Mesenchymal stem cell (in vitro differentiated cells and primary cell): ENCODE data around the gene GAB2.

Source experiments
- DNase-seq: peaks from one replicate; pipeline ENCODE4 v3.0.0-alpha.2; 2013
- H2AFZ ChIP-seq: one replicate; pipeline ENCODE4 v1.6.1; 2013; ENCODE audit warnings: low read depth, mild to moderate bottlenecking, control low read depth, inconsistent platforms, low read length, moderate library complexity
- H2AK5ac ChIP-seq: 2 replicates; pipeline ENCODE4 v1.6.1; 2013; ENCODE audit warnings: low read length, moderate library complexity, mild to moderate bottlenecking, inconsistent platforms; ENCODE audit not compliant: severe bottlenecking
- H2BK120ac ChIP-seq: one replicate; pipeline ENCODE4 v1.6.1; 2013; ENCODE audit warnings: low read depth, mild to moderate bottlenecking, inconsistent platforms, low read length, moderate library complexity
- H2BK12ac ChIP-seq, 2 experiments: one replicate each; pipeline ENCODE4 v1.6.1; 2013; ENCODE audit warnings: inconsistent platforms in 2 of 2, low read length in 2 of 2, mild to moderate bottlenecking in 2 of 2, moderate library complexity in 2 of 2, control low read depth in 1 of 2
- H2BK15ac ChIP-seq: one replicate; pipeline ENCODE4 v1.6.1; 2013; ENCODE audit warnings: mild to moderate bottlenecking, low read depth, inconsistent platforms; ENCODE audit not compliant: poor library complexity, severe bottlenecking
- H2BK5ac ChIP-seq: 2 replicates; pipeline ENCODE4 v1.6.1; 2013; ENCODE audit warnings: low read depth, mild to moderate bottlenecking, low read length, control low read depth, inconsistent platforms; ENCODE audit not compliant: poor library complexity, severe bottlenecking
- H3K14ac ChIP-seq, 2 experiments: one replicate each; pipeline ENCODE4 v1.6.1; 2013; ENCODE audit warnings: inconsistent platforms in 2 of 2, low read length in 2 of 2, control low read depth in 1 of 2, mild to moderate bottlenecking in 1 of 2, moderate library complexity in 1 of 2
- H3K18ac ChIP-seq, 2 experiments: one replicate each; pipeline ENCODE4 v1.6.1; 2013; ENCODE audit warnings: inconsistent platforms in 2 of 2, low read length in 2 of 2, control low read depth in 1 of 2, low read depth in 1 of 2, mild to moderate bottlenecking in 1 of 2
- H3K23ac ChIP-seq, 2 experiments: one replicate each; pipeline ENCODE4 v1.6.1; 2013; ENCODE audit warnings: inconsistent platforms in 2 of 2, low read length in 2 of 2, mild to moderate bottlenecking in 2 of 2, moderate library complexity in 2 of 2, control low read depth in 1 of 2
- H3K27ac ChIP-seq: 2 replicates; pipeline ENCODE4 v1.5.1; 2013; ENCODE audit warnings: mild to moderate bottlenecking, moderate library complexity, low read length, control low read depth, inconsistent platforms; ENCODE audit not compliant: poor library complexity, severe bottlenecking
- H3K27me3 ChIP-seq, 2 experiments: 2 replicates each; pipeline versions ENCODE4 v1.6.1 to v1.7.0; 2013; ENCODE audit warnings: low read length in 2 of 2, mild to moderate bottlenecking in 2 of 2, moderate library complexity in 2 of 2, control low read depth in 1 of 2, inconsistent platforms in 1 of 2; ENCODE audit not compliant: control insufficient read depth in 1 of 2, insufficient read depth in 1 of 2
- H3K36me3 ChIP-seq, 2 experiments: 2 replicates each; pipeline versions ENCODE4 v1.6.1 to v1.7.0; 2013; ENCODE audit warnings: low read length in 2 of 2, control low read depth in 1 of 2, inconsistent platforms in 1 of 2, low read depth in 1 of 2, mild to moderate bottlenecking in 1 of 2; ENCODE audit not compliant: insufficient read depth in 2 of 2, control insufficient read depth in 1 of 2
- H3K4ac ChIP-seq, 2 experiments: one replicate each; pipeline ENCODE4 v1.6.1; 2013; ENCODE audit warnings: inconsistent platforms in 2 of 2, low read length in 2 of 2, mild to moderate bottlenecking in 2 of 2, moderate library complexity in 2 of 2, control low read depth in 1 of 2, low read depth in 1 of 2
- H3K4me1 ChIP-seq: 2 replicates; pipeline ENCODE4 v1.6.1; 2013; ENCODE audit warnings: low read depth, low read length, control low read depth; ENCODE audit not compliant: control insufficient read depth, insufficient read depth
- H3K4me2 ChIP-seq: 2 replicates; pipeline ENCODE4 v1.6.1; 2013; ENCODE audit warnings: low read length, mild to moderate bottlenecking, inconsistent platforms; ENCODE audit not compliant: poor library complexity, severe bottlenecking
- H3K4me3 ChIP-seq, 2 experiments: 2 replicates each; pipeline versions ENCODE4 v1.5.1 to v1.7.0; 2013; ENCODE audit warnings: low read length in 2 of 2, mild to moderate bottlenecking in 2 of 2, control low read depth in 1 of 2, low read depth in 1 of 2; ENCODE audit not compliant: insufficient read depth in 1 of 2
- H3K79me1 ChIP-seq: replicated peaks from 2 replicates; pipeline ENCODE4 v1.6.1; 2013; ENCODE audit warnings: mild to moderate bottlenecking, control low read depth, low read length, inconsistent platforms; ENCODE audit not compliant: poor library complexity, severe bottlenecking
- H3K9ac ChIP-seq: 2 replicates; pipeline ENCODE4 v1.7.0; 2013; ENCODE audit warnings: mild to moderate bottlenecking, low read length, moderate library complexity
- H3K9me3 ChIP-seq: 2 replicates; pipeline ENCODE4 v1.7.0; 2013; ENCODE audit warnings: mild to moderate bottlenecking, low read length; ENCODE audit not compliant: control insufficient read depth
- H4K8ac ChIP-seq: one replicate; pipeline ENCODE4 v1.6.1; 2013; ENCODE audit warnings: inconsistent platforms, mild to moderate bottlenecking, low read length, moderate library complexity
- H4K91ac ChIP-seq: one replicate; pipeline ENCODE4 v1.6.1; 2013; ENCODE audit warnings: mild to moderate bottlenecking, low read length, inconsistent platforms
- WGBS: methylation state at CpG from one replicate; pipeline ENCODE4 v1.1.7; 2013; ENCODE audit warnings: mixed read lengths; 5-methylcytosine and 5-hydroxymethylcytosine counted together

GAB2 gene

GRCh38 chr11:78419327-78419726, 1.7 kb upstream of the GAB2 start:
- Histone ChIP-seq H4K91ac (no peak overlapping the region), H2AFZ (no peak overlapping the region), H3K9me3 (no peaks in the 10 kb centered on the region), H2BK120ac (no peak overlapping the region), H4K8ac (no peak overlapping the region), H3K4me3 (peak overlapping the region in 1 of 2 experiments; percentile 88), H3K4ac (no peak overlapping the region), H3K14ac (no peak overlapping the region), H3K79me1 (peaks cover 5% of the 10 kb centered on the region), H3K23ac (no peak overlapping the region), H3K27me3 (no peaks in the 10 kb centered on the region), H2BK15ac (peak overlapping the region; percentile 19), H3K18ac (peak overlapping the region in 1 of 2 experiments; percentile 28), H2BK12ac (no peak overlapping the region), H3K27ac (peak overlapping the region; percentile 25), H3K9ac (peak overlapping the region; percentile 94), H3K4me1 (peaks cover 13% of the 10 kb centered on the region), H2AK5ac (peak overlapping the region; percentile 34), H2BK5ac (no peak overlapping the region), H3K4me2 (no peak overlapping the region), H3K36me3 (no peaks in the 10 kb centered on the region)
- DNase-seq: peak; percentile 99
- 18% methylated on average over 4 of the region's 5 CpGs for WGBS

- Histone ChIP-seq H3K27ac (peak overlapping the region; percentile 25), H4K91ac (no peak overlapping the region), H2AFZ (no peak overlapping the region), H2BK15ac (no peak overlapping the region), H3K4me3 (peak overlapping the region in 1 of 2 experiments; percentile 88), H2AK5ac (peak overlapping the region; percentile 46), H4K8ac (no peak overlapping the region), H3K79me1 (peaks cover 5% of the 10 kb centered on the region), H3K23ac (no peak overlapping the region), H3K27me3 (no peaks in the 10 kb centered on the region), H3K4ac (no peak overlapping the region), H3K18ac (peak overlapping the region in 1 of 2 experiments; percentile 28), H2BK120ac (no peak overlapping the region), H3K9me3 (no peaks in the 10 kb centered on the region), H3K9ac (peak overlapping the region; percentile 94), H2BK12ac (no peak overlapping the region), H3K36me3 (no peaks in the 10 kb centered on the region), H2BK5ac (no peak overlapping the region), H3K4me1 (peaks cover 13% of the 10 kb centered on the region), H3K14ac (no peak overlapping the region), H3K4me2 (peak overlapping the region; percentile 83)
- 45% methylated on average over 10 of the region's 11 CpGs for WGBS
- DNase-seq: no peak
Observed at GRCh38 chr11:78418584-78419211, 1.1 kb upstream of the GAB2 start.

GRCh38 chr11:78417888-78418583, 416 bp upstream of the GAB2 start:
- Histone ChIP-seq H3K36me3 (no peaks in the 10 kb centered on the region), H3K18ac (peak overlapping the region; percentile 71 to 92), H3K79me1 (peaks cover 7% of the 10 kb centered on the region), H2BK5ac (no peak overlapping the region), H3K4me1 (peaks cover 13% of the 10 kb centered on the region), H3K27me3 (no peaks in the 10 kb centered on the region), H2AFZ (peak overlapping the region; percentile 89), H3K14ac (peak overlapping the region in 1 of 2 experiments; percentile 5), H3K4ac (peak overlapping the region; percentile 9 to 22), H2AK5ac (peak overlapping the region; percentile 34), H3K4me3 (peak overlapping the region; percentile 88 to 90), H3K9me3 (no peaks in the 10 kb centered on the region), H3K4me2 (peak overlapping the region; percentile 83), H4K8ac (peak overlapping the region; percentile 91), H2BK15ac (peak overlapping the region; percentile 94), H4K91ac (peak overlapping the region; percentile 57), H2BK120ac (peak overlapping the region; percentile 2), H3K27ac (peak overlapping the region; percentile 2), H2BK12ac (peak overlapping the region; percentile 8 to 9), H3K23ac (peak overlapping the region in 1 of 2 experiments; percentile 0), H3K9ac (peak overlapping the region; percentile 94)
- peak; percentile 77 for DNase-seq
- WGBS: under 1% methylated on average over 68 of the region's 68 CpGs
